LNCaP clone FGC (cell line): Measurements from ENCODE around the gene MPC1.

Source experiments
- DNase-seq: peaks from one replicate; pipeline ENCODE4 v3.0.0-alpha.2; 2011; ENCODE audit warnings: low read depth
- H3K4me3 ChIP-seq: 2 replicates; pipeline ENCODE4 v1.5.1; 2011; ENCODE audit warnings: mild to moderate bottlenecking, low read depth, low read length, control low read depth
- CTCF ChIP-seq: IDR thresholded peaks from 2 replicates; pipeline ENCODE4 v1.5.1; 2012; ENCODE audit warnings: mild to moderate bottlenecking; ENCODE audit not compliant: control insufficient read depth, insufficient read depth; ENCODE audit errors: extremely low read depth

The MPC1 gene

GRCh38 chr6:166413491-166413951, 30.8 kb upstream of the MPC1 start:
- DNase-seq = no peak
- TF ChIP-seq CTCF = no peak

GRCh38 chr6:166412911-166413384, 30.2 kb upstream of the MPC1 start:
- TF ChIP-seq CTCF = no peak
- no peak for DNase-seq
- H3K4me3 ChIP-seq = no peak overlapping the region

More at GRCh38 chr6:166413491-166413951, 30.8 kb upstream of the MPC1 start:
- H3K4me3 ChIP-seq = no peak overlapping the region

- TF ChIP-seq CTCF = no peak
- no peak for DNase-seq
- H3K4me3 ChIP-seq = no peak overlapping the region
Measured at GRCh38 chr6:166412156-166412910, 29.6 kb upstream of the MPC1 start.

- H3K4me3 ChIP-seq = no peak overlapping the region
- no peak for TF ChIP-seq CTCF
- no peak for DNase-seq
Measured at GRCh38 chr6:166411721-166412151, 29.0 kb upstream of the MPC1 start.

GRCh38 chr6:166411271-166411670, 28.5 kb upstream of the MPC1 start:
- TF ChIP-seq CTCF = no peak
- H3K4me3 ChIP-seq = no peak overlapping the region
- DNase-seq = no peak

GRCh38 chr6:166410426-166410935, 27.7 kb upstream of the MPC1 start:
- no peak overlapping the region for H3K4me3 ChIP-seq
- no peak for DNase-seq
- TF ChIP-seq CTCF = no peak
